Loucy (cell line): Measurements from ENCODE around the gene THPO.

Experiments
- H2AFZ ChIP-seq: fragments of 200-600 bp; sonication (generic); 2 replicates; pipeline ENCODE4 v1.6.0; 2016; ENCODE audit warnings: antibody characterized with exemption, mild to moderate bottlenecking, low read length, moderate library complexity
- H3F3A ChIP-seq: fragments of 200-600 bp; 2 replicates; pipeline ENCODE4 v1.6.0; 2016; ENCODE audit warnings: antibody characterized with exemption, low read depth, mild to moderate bottlenecking
- H3K27me3 ChIP-seq: fragments of 200-600 bp; sonication (generic); 2 replicates; pipeline ENCODE4 v1.6.1; 2014; ENCODE audit warnings: low read length, mild to moderate bottlenecking; ENCODE audit not compliant: insufficient read depth, poor library complexity, severe bottlenecking
- H3K36me3 ChIP-seq: fragments of 200-600 bp; sonication (generic); 2 replicates; pipeline ENCODE4 v1.6.1; 2016; ENCODE audit warnings: low read length; ENCODE audit not compliant: insufficient read depth
- H3K4me1 ChIP-seq: fragments of 200-600 bp; sonication (generic); 2 replicates; pipeline ENCODE4 v1.5.1; 2014; ENCODE audit warnings: low read length, mild to moderate bottlenecking; ENCODE audit not compliant: insufficient read depth, poor library complexity, severe bottlenecking
- H3K4me2 ChIP-seq: fragments of 200-600 bp; sonication (generic); 2 replicates; pipeline ENCODE4 v1.6.0; 2014; ENCODE audit warnings: antibody characterized with exemption, low read length, low read depth, mild to moderate bottlenecking; ENCODE audit not compliant: poor library complexity, severe bottlenecking
- H3K4me3 ChIP-seq: fragments of 200-600 bp; sonication (generic); 2 replicates; pipeline ENCODE4 v1.5.1; 2014; ENCODE audit warnings: low read length, mild to moderate bottlenecking, mixed read lengths; ENCODE audit not compliant: poor library complexity, severe bottlenecking
- H3K79me2 ChIP-seq: fragments of 200-600 bp; sonication (generic); 2 replicates; pipeline ENCODE4 v1.6.1; 2014; ENCODE audit warnings: low read length; ENCODE audit not compliant: insufficient read depth
- H3K9ac ChIP-seq: fragments of 200-600 bp; sonication (generic); 2 replicates; pipeline ENCODE4 v1.6.0; 2014; ENCODE audit warnings: mild to moderate bottlenecking, low read depth, low read length, moderate library complexity; ENCODE audit not compliant: poor library complexity, severe bottlenecking
- H3K9me2 ChIP-seq: fragments of 200-600 bp; sonication (generic); replicated peaks from 2 replicates; pipeline ENCODE4 v1.6.1; 2016; ENCODE audit warnings: low read depth, low read length, mixed read lengths
- H3K9me3 ChIP-seq: fragments of 200-600 bp; sonication (generic); 2 replicates; pipeline ENCODE4 v1.6.1; 2014; ENCODE audit warnings: mild to moderate bottlenecking, antibody characterized with exemption, low read length, low read depth; ENCODE audit not compliant: insufficient read depth
- H4K20me1 ChIP-seq: fragments of 200-600 bp; sonication (generic); 2 replicates; pipeline ENCODE4 v1.6.0; 2014; ENCODE audit warnings: antibody characterized with exemption, low read length, mild to moderate bottlenecking; ENCODE audit not compliant: insufficient read depth, poor library complexity, severe bottlenecking
- CTCF ChIP-seq: fragments of 200-600 bp; sonication (generic); conservative IDR thresholded peaks from 2 replicates; pipeline ENCODE4 v1.5.1; 2014; ENCODE audit warnings: mild to moderate bottlenecking, antibody characterized with exemption, low read length
- EZH2phosphoT487 ChIP-seq: fragments of 200-600 bp; IDR thresholded peaks from 2 replicates; pipeline ENCODE4 v1.6.1; 2018; ENCODE audit warnings: antibody characterized with exemption, mild to moderate bottlenecking, moderate library complexity, borderline replicate concordance

The THPO gene

GRCh38 chr3:184357248-184358123 lies 20.5 kb downstream of the THPO start:
- Histone ChIP-seq H3K4me2 (no peak overlapping the region), H3K36me3 (no peaks in the 10 kb centered on the region), H2AFZ (no peak overlapping the region), H3K9ac (no peak overlapping the region), H3F3A (no peaks in the 10 kb centered on the region), H3K79me2 (peaks cover 15% of the 10 kb centered on the region; the same call in 1 of the 2 replicates), H3K4me1 (peaks cover 10% of the 10 kb centered on the region), H3K4me3 (no peak overlapping the region), H3K9me3 (no peaks in the 10 kb centered on the region), H3K27me3 (no peaks in the 10 kb centered on the region), H3K9me2 (no peaks in the 10 kb centered on the region), H4K20me1 (no peaks in the 10 kb centered on the region)
- TF ChIP-seq CTCF = no peak
- TF ChIP-seq EZH2phosphoT487 = no peak

GRCh38 chr3:184355261-184356040 lies 22.6 kb downstream of the THPO start:
- H2AFZ ChIP-seq = no peak overlapping the region
- no peaks in the 10 kb centered on the region for H3K9me3 ChIP-seq
- H3K4me2 ChIP-seq = no peak overlapping the region
- H3K79me2 ChIP-seq = no peaks in the 10 kb centered on the region
- peaks cover 2% of the 10 kb centered on the region for H3K4me1 ChIP-seq
- H4K20me1 ChIP-seq = no peaks in the 10 kb centered on the region
- no peaks in the 10 kb centered on the region for H3K9me2 ChIP-seq
- no peaks in the 10 kb centered on the region for H3F3A ChIP-seq
- H3K9ac ChIP-seq = no peak overlapping the region
- no peaks in the 10 kb centered on the region for H3K27me3 ChIP-seq
- H3K36me3 ChIP-seq = no peaks in the 10 kb centered on the region
- H3K4me3 ChIP-seq = no peak overlapping the region
- TF ChIP-seq EZH2phosphoT487 = no peak
- TF ChIP-seq CTCF = no peak

- no peak overlapping the region for H2AFZ ChIP-seq
- H3K4me3 ChIP-seq = no peak overlapping the region
- H3K9me2 ChIP-seq = no peaks in the 10 kb centered on the region
- H3K9me3 ChIP-seq = no peaks in the 10 kb centered on the region
- no peaks in the 10 kb centered on the region for H3K27me3 ChIP-seq
- no peaks in the 10 kb centered on the region for H4K20me1 ChIP-seq
- no peaks in the 10 kb centered on the region for H3K36me3 ChIP-seq
- no peaks in the 10 kb centered on the region for H3K79me2 ChIP-seq
- H3K4me1 ChIP-seq = no peaks in the 10 kb centered on the region
- H3F3A ChIP-seq = no peaks in the 10 kb centered on the region
- no peak for TF ChIP-seq EZH2phosphoT487
- no peak for TF ChIP-seq CTCF
- H3K9ac ChIP-seq = no peak overlapping the region
- H3K4me2 ChIP-seq = no peak overlapping the region
Measured at GRCh38 chr3:184354754-184355153, 23.3 kb downstream of the THPO start.
